ENCODE results near the gene TBC1D16.

The TBC1D16 gene

DNA sequence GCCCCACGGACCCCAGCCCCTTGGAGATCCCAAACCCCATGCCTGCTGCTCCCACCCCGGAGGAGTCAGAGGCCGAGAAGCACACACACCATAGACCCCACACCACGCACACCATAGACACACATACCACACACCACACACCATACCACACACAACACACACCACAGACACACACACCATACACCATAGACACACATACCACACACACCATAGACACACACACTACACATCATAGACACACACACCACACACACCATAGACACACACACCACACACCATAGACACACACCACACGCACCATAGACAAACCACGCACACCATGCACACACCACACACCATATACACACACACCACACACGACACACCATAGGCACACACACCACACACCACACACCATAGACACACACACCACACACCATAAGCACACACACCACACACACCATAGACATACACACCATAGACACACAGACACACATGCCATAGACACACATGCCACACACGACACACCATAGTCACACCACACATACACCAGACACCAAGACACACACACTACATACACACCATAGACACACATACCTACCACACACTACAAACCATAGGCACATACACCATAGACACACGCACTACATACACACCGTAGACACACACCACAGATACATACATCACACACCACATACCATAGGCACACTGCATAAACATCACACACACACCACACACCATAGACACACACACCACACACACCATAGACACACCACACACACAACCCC, 11.3 kb downstream of the TBC1D16 start:
- H3K9ac ChIP-seq (ENCODE audit: low read depth, low read length) = no peak overlapping the region
- peaks cover 13% of the 10 kb centered on the region; the same call in 1 of the 2 replicates for H3K4me1 ChIP-seq (ENCODE audit: insufficient read depth, low read length)
- H3K9me3 ChIP-seq (ENCODE audit: control insufficient read depth, insufficient read depth, low read length) = no peaks in the 10 kb centered on the region
- no peaks in the 10 kb centered on the region for H3K36me3 ChIP-seq (ENCODE audit: insufficient read depth, low read length)

DNA sequence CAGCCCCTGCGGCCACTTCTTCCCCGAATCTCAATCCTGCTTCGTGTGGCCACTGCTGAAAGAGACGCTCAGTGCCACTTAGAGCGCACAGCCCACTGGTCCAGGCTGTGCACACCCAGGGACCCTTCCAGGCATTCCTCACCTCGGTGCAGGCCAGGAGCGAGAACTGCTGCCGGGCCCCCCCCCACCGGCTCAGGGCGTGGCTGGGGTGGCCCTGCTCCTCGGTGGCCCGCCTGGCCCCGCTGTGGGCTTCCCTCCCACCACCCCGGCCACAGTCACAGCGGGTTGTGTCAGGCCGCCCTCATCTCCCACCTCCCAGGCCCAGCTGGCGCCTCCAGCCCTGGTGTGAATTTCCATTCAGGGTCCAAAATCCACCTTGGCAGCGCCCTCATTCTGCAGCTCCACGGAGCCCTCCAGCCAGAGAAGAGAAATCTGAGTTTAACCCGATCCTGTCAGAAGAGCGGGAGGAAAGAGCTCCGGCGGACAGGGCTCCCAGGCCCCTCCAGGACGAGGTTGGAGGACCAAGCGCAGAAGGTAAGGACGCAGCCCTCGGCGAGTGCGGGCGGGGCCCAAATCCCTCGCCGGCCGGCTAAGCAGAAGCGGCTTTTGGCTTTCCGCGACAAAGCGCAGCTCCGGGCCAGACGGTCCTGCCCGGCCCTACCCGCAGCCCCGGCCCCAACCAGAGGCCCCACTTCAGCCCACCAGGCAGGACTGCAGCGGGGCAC, 12.0 kb downstream of the TBC1D16 start:
- Histone ChIP-seq H3K9me3 (ENCODE audit: control insufficient read depth, insufficient read depth, low read length) (no peaks in the 10 kb centered on the region), H3K4me1 (ENCODE audit: insufficient read depth, low read length) (peaks cover 13% of the 10 kb centered on the region; the same call in 1 of the 2 replicates), H3K36me3 (ENCODE audit: insufficient read depth, low read length) (no peaks in the 10 kb centered on the region), H3K9ac (ENCODE audit: low read depth, low read length) (no peak overlapping the region)

DNA sequence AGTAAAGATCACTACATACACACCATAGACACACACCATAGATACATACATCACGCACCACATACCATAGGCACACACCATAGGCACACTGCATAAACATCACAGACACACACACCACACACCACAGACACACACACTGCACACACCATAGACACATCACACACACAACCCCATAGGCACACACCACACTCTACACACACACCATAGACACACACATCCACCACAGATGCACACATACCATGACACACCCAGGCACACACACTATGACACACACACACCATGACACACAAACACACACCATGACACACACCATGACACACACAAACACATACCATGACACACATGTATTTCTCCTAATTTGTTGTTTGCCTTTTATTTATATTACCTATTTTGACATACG, 14.1 kb downstream of the TBC1D16 start:
- Histone ChIP-seq H3K4me1 (ENCODE audit: insufficient read depth, low read length) (peaks cover 13% of the 10 kb centered on the region; the same call in 1 of the 2 replicates), H3K9ac (ENCODE audit: low read depth, low read length) (no peak overlapping the region), H3K36me3 (ENCODE audit: insufficient read depth, low read length) (no peaks in the 10 kb centered on the region), H3K9me3 (ENCODE audit: control insufficient read depth, insufficient read depth, low read length) (no peaks in the 10 kb centered on the region)

DNA sequence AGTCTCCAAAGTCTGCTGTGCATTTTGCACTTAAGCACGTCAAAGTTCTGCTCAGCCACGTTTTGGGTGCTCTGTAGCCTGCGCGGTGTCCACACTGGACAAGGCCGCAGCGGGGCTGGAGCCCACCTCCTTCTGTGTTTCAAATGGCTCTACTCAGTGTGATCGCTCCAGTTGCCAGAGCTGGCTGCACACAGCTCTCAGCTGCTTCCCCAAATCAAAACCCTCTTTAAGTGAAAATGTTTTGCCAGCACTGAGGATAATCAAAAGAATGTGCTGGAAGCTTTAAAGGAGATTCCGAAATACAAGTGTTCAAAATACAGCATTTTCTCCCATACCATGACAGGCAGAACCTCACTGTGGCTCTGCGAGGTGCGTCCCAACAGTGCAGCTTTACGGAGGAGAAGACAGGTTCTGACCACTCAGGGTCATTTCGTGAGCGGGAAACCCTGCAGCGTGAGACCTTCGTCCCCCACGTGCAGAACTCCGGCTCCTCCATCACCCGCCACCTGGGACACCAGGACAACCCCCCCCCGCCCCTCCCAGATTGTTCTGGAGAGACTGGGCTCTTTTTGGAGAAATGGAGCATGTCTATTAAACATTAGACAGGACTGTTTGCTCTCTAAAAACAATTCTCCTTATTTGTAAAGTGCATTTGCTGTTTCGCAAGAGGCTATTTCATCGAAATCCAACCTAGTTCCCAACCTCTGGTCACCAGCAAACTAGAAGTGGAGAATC, 16.6 kb downstream of the TBC1D16 start:
- Histone ChIP-seq H3K36me3 (ENCODE audit: insufficient read depth, low read length) (no peaks in the 10 kb centered on the region), H3K4me1 (ENCODE audit: insufficient read depth, low read length) (peaks cover under 1% of the 10 kb centered on the region; the same call in 1 of the 2 replicates), H3K9ac (ENCODE audit: low read depth, low read length) (no peak overlapping the region), H3K9me3 (ENCODE audit: control insufficient read depth, insufficient read depth, low read length) (no peaks in the 10 kb centered on the region; the same call in 1 of the 2 replicates)

DNA sequence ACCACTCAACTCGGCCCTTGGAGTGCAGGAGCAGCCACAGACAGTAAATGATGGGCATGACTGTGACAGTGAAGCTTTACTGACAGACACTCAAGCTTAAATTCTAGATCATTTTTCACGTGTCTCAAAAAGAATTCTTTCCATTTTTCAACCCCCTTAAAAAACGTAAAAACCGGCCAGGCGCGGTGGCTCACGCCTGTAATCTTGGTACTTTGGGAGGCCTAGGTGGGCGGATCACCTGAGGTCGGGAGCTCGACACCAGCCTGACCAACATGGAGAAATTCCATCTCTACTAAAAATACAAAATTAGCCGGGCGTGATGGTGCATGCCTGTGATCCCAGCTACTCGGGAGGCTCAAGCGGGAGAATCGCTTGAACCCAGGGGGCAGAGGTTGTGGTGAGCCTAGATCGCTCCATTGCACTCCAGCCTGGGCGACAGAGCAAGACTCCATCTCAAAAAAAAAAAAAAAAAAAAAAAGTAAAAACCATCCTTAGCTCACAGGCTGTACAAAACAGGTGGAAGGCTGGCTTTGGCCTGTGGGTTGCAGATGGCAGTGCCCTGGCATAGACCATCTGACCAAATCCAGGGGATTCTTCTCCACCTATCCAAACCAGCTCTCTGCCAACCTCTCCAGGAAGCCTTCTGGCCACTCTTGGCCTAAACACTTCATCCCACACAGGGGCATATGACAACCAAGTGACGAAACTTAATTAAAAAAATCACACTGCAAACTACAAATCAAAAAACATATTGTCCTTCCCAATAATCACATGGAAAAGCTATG, 18.3 kb downstream of the TBC1D16 start:
- Histone ChIP-seq H3K9ac (ENCODE audit: low read depth, low read length) (no peak overlapping the region), H3K4me1 (ENCODE audit: insufficient read depth, low read length) (0 out of 2 replicates have a peak, but pooled peaks cover 3% of the 10 kb centered on the region), H3K9me3 (ENCODE audit: control insufficient read depth, insufficient read depth, low read length) (no peaks in the 10 kb centered on the region; the same call in 1 of the 2 replicates), H3K36me3 (ENCODE audit: insufficient read depth, low read length) (no peaks in the 10 kb centered on the region)

DNA sequence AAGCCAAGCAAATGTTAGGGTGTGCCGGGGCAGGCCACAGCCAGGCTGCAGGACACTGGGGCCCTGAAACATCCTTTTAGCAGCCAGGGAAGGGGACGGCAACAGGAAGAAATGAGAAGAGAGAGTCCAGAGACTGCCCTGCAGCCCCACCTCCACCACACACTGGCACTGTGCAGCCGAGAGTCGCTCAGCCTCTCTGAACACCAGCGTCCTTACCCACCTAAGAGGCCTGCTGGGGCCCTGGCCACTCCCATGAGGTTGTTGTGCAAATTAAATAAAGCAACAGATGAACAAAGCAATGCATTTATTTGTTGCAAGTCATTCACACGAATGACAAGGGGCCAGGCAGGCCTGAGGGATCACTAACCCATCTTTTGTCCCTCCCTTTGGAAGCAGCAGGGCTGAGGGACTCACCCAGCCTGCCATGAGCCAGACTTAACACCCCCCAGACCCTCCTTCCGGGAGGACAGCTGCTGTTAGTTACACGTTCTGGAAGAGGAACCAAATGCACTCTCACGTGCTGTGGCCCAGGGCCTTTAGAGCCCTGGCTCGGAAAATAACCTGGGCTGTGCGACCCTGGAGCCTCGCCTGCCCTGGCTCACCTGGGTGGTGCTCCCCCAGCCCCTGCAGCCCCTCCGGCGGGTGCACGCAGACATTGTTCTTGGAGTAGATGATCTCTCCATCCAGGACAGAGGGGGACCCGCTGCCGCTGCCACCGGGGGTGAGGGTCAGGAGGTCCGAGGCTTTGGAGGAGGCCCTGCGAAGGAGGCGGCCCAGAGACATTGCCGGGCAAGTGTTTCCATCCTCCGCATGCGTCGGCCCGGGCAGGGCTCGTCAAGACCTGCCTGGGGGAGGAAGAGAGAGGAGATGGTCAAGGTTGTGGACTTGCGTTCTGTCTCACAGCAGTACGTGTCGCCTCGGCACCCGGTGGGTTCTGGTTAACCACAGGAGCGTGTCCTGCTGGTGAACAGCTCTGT, 22.6 kb downstream of the TBC1D16 start:
- Histone ChIP-seq H3K36me3 (ENCODE audit: insufficient read depth, low read length) (no peaks in the 10 kb centered on the region), H3K4me1 (ENCODE audit: insufficient read depth, low read length) (peaks cover 7% of the 10 kb centered on the region; the same call in 1 of the 2 replicates), H3K9me3 (ENCODE audit: control insufficient read depth, insufficient read depth, low read length) (no peaks in the 10 kb centered on the region; the same call in 1 of the 2 replicates), H3K9ac (ENCODE audit: low read depth, low read length) (no peak overlapping the region)

DNA sequence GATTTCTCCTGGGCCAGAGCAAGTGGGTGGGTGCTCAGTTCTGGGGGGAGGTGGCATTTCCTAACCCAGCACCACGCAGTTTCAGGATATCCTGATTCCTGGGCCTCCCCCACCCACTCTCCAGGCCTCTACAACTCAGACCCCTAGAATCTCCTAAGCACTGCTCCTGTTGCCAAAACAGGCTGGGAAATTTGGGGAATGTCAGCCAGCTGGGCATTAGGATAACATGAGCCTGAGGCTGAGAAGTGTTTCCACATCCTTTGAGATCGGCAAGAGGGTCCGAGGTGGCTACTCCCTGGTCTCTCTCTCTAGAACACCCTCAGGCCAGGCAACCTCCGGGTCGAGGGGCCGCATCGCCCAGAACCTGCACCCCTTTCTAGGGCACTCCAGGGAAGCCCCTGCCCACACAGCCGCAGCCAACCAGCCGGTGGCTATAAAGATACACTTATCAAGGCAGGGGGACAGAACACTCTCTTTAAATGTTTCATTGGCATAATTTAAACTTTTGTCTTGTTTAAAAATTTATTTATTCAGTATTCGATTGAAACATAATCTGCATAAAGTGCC, 23.6 kb downstream of the TBC1D16 start:
- Histone ChIP-seq H3K4me1 (ENCODE audit: insufficient read depth, low read length) (peaks cover 7% of the 10 kb centered on the region; the same call in 1 of the 2 replicates), H3K9ac (ENCODE audit: low read depth, low read length) (no peak overlapping the region), H3K9me3 (ENCODE audit: control insufficient read depth, insufficient read depth, low read length) (no peaks in the 10 kb centered on the region; the same call in 1 of the 2 replicates), H3K36me3 (ENCODE audit: insufficient read depth, low read length) (no peaks in the 10 kb centered on the region)

DNA sequence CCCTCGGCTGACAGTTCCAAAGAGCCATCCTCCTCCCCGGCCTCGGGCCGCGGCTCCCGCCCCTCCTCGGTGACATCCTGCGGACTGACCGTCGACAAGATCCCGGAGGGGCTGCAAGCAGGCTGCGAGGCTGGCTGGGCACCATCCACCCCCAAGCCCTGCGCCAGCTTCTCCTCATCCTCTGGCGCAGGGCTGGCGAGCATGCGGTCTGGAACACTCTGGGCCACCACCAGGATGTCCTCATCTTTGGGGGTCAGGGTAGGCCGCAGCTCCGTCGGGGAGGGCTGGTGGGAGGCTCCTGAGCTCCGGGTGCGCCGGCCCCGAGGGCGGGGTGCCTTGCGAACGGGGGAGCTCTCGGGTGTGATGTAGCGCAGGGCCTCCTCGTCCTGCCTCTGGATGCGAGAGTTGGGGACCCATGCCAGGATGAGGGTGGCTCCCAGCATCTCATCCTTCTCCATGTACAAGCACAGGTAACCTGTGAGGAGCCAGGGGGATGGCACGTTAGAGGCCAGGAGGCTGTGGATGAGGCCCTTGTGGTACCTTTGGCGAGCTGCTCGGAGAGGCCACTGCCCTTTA, 25.3 kb downstream of the TBC1D16 start:
- H3K9ac ChIP-seq (ENCODE audit: low read depth, low read length) = no peak overlapping the region
- H3K4me1 ChIP-seq (ENCODE audit: insufficient read depth, low read length) = peaks cover 15% of the 10 kb centered on the region; the same call in 1 of the 2 replicates
- no peaks in the 10 kb centered on the region; the same call in 1 of the 2 replicates for H3K9me3 ChIP-seq (ENCODE audit: control insufficient read depth, insufficient read depth, low read length)
- no peaks in the 10 kb centered on the region for H3K36me3 ChIP-seq (ENCODE audit: insufficient read depth, low read length)

DNA sequence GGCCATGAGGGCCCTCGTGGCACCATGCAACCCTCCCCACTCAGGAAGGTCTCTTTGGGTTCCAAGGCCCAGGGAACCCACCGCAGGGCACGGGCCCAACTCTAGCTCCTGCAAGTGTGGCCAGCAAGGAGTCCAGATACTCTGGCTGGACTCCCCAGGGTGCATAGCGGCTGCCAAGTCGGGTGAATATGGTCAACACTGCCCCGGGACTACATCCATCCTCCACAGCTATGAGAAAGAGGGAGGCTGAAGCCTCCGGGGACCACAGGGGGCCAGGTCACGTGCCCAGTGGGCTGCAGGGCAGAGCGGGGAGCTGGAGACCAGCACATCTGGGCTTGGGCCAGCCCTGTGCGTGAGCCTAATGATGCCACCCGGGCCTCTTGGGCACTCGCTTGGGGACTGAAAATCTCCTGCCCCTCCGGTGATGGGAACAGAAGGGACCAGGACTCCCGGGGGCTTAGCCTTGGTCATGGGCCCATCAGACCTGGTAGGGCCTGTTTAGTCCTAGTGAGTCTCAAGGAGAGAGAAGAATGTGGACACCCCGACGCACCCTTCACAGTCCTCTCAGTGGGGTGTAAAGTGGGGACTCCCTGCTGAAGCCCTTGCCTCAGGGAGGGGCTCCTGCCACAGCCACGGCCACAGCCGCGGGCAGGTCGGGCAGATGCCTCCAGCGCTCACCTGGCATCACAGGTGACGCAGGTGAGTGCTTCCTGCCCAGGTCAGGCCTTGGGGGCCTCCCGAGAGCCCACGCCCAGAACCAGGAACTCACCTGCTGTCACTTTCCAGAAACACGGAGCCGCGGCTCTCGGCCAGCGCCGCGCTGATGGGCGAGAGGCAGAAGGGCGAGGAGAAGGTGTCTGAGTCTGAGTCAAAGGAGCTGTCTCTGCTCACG, 26.0 kb downstream of the TBC1D16 start:
- no peaks in the 10 kb centered on the region for H3K36me3 ChIP-seq (ENCODE audit: insufficient read depth, low read length)
- no peak overlapping the region for H3K9ac ChIP-seq (ENCODE audit: low read depth, low read length)
- H3K4me1 ChIP-seq (ENCODE audit: insufficient read depth, low read length) = peaks cover 15% of the 10 kb centered on the region; the same call in 1 of the 2 replicates
- no peaks in the 10 kb centered on the region; the same call in 1 of the 2 replicates for H3K9me3 ChIP-seq (ENCODE audit: control insufficient read depth, insufficient read depth, low read length)

DNA sequence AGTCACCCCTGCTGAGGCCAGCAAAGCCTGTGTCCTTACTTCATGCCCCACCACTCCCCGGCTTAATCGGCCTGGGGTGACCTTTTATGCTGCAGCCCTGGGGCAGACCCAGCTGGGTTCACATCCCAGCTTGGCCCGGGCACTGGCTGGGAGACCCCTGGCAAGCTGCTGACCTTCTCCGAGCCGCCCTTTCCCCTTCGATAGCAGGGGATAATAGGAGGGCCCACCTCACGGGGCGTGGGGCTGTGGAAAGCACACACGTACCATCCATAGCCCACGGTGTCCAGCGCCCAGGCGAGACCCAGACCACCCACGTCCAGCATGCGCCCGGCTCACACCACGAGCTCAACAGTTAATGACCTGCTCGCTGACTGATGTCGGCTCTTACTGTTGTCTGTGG, 26.8 kb downstream of the TBC1D16 start:
- Histone ChIP-seq H3K9me3 (ENCODE audit: control insufficient read depth, insufficient read depth, low read length) (no peaks in the 10 kb centered on the region), H3K4me1 (ENCODE audit: insufficient read depth, low read length) (peaks cover 15% of the 10 kb centered on the region; the same call in 1 of the 2 replicates), H3K36me3 (ENCODE audit: insufficient read depth, low read length) (no peaks in the 10 kb centered on the region; the same call in 1 of the 2 replicates), H3K9ac (ENCODE audit: low read depth, low read length) (no peak overlapping the region)

DNA sequence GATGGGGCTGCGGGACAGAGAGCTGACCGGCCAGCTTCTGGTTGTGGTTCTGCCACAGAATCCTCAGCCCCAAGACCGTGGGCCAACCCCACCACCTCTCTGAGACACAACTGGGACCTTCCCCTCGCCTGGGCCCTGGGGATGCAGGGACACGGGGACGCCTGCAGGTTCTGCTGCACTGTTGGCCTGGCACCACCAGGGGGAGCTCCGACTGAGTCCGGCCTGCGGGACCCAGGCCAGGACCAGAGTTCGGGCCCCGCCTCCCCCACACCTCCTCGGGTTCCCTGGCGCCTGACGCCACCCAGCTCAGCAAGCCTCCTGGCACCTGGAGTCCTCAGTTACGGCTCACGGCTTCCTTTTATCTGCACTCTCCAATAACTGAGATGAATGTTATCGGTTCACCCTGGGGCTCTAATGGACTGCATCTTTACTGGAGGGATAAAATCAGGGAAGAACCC, 27.3 kb downstream of the TBC1D16 start:
- Histone ChIP-seq H3K9ac (ENCODE audit: low read depth, low read length) (no peak overlapping the region), H3K9me3 (ENCODE audit: control insufficient read depth, insufficient read depth, low read length) (no peaks in the 10 kb centered on the region), H3K36me3 (ENCODE audit: insufficient read depth, low read length) (no peaks in the 10 kb centered on the region; the same call in 1 of the 2 replicates), H3K4me1 (ENCODE audit: insufficient read depth, low read length) (peaks cover 13% of the 10 kb centered on the region; the same call in 1 of the 2 replicates)
